ENCODE results near the gene GIT1.
A peak's percentile ranks its signal among the peaks of the same experiment; 100 is the strongest.

GIT1 gene

GRCh38 chr17:29589524-29590410 is at the start of gene GIT1:
Gene GIT1 (minus strand): TSS chr17:29589648. CDS start chr17:29589378, 270 bp downstream.
- peak; percentile 84 for DNase-seq

- no peak for DNase-seq
Observed at GRCh38 chr17:29633886-29634285, 44.4 kb upstream of the GIT1 start.

- no peak for DNase-seq
Observed at GRCh38 chr17:29630630-29631193, 41.3 kb upstream of the GIT1 start.

GRCh38 chr17:29629839-29630238 is 40.4 kb upstream of the GIT1 start:
- DNase-seq = no peak

GRCh38 chr17:29628644-29629043 is 39.2 kb upstream of the GIT1 start:
- DNase-seq = no peak

- DNase-seq = no peak
Observed at GRCh38 chr17:29627951-29628350, 38.5 kb upstream of the GIT1 start.

- no peak for DNase-seq
Observed at GRCh38 chr17:29625037-29625750, 35.7 kb upstream of the GIT1 start.

- no peak for DNase-seq
Observed at GRCh38 chr17:29624586-29624985, 35.1 kb upstream of the GIT1 start.

- no peak for DNase-seq
Observed at GRCh38 chr17:29623283-29623647, 33.8 kb upstream of the GIT1 start.

- peak; percentile 85 for DNase-seq
Observed at GRCh38 chr17:29622337-29623282, 33.2 kb upstream of the GIT1 start, which contains the start of gene CORO6. Gene CORO6 (minus strand): TSS chr17:29622912. CDS start chr17:29621421, 1,491 bp downstream.

- no peak for DNase-seq
Observed at GRCh38 chr17:29621751-29622194, 32.3 kb upstream of the GIT1 start.

- no peak for DNase-seq
Observed at GRCh38 chr17:29620779-29621500, 31.5 kb upstream of the GIT1 start.

- no peak for DNase-seq
Observed at GRCh38 chr17:29620271-29620670, 30.8 kb upstream of the GIT1 start.

GRCh38 chr17:29619251-29619650 is 29.8 kb upstream of the GIT1 start:
- DNase-seq = no peak

- no peak for DNase-seq
Observed at GRCh38 chr17:29618272-29619065, 29.0 kb upstream of the GIT1 start.

GRCh38 chr17:29617481-29618271 is 28.2 kb upstream of the GIT1 start:
- DNase-seq = peak; percentile 91

- DNase-seq = peak; percentile 96
Observed at GRCh38 chr17:29617125-29617480, 27.7 kb upstream of the GIT1 start.

- peak; percentile 45 for DNase-seq
Observed at GRCh38 chr17:29616300-29617048, 27.0 kb upstream of the GIT1 start.

Data from stimulated activated CD8-positive, alpha-beta memory T cell treated with anti-CD3 and anti-CD28 coated beads, Interleukin-4, amount 100 ng/mL, for 48 hours (primary cell).